Kidney epithelial cell (primary cell): ENCODE results near the gene ASCC3. TPM values are rescaled to one million over a fixed set of nuclear protein-coding genes. Genes with fewer than 3 reads are reported as not detected.
"Not testable (repeated sequence)": the region's sequence is repeated elsewhere in the genome, so short reads cannot be mapped to it uniquely, and the experiment has no call there.

ENCODE experiments used
- DNase-seq: peaks from one replicate; pipeline ENCODE4 v3.0.0-alpha.2; 2010; ENCODE audit warnings: low read depth
- H3K27me3 ChIP-seq: 2 replicates; pipeline ENCODE4 v1.6.0; 2011; ENCODE audit warnings: low read length; ENCODE audit not compliant: control insufficient read depth, insufficient read depth
- H3K36me3 ChIP-seq: 2 replicates; pipeline ENCODE4 v1.5.1; 2011; ENCODE audit warnings: low read length; ENCODE audit not compliant: control insufficient read depth, insufficient read depth
- H3K4me3 ChIP-seq: 2 replicates; pipeline ENCODE4 v1.5.1; 2011; ENCODE audit warnings: low read depth, mild to moderate bottlenecking, control low read depth, low read length
- CTCF ChIP-seq: IDR thresholded peaks from 2 replicates; pipeline ENCODE4 v1.5.1; 2011; ENCODE audit warnings: mild to moderate bottlenecking, moderate library complexity, low read length, control low read depth, inconsistent platforms; ENCODE audit not compliant: insufficient read depth, poor library complexity, severe bottlenecking
- total RNA-seq: library from RNA; depleted of rRNA; stranded (reverse); fragments of >200 nt; gene quantifications from 2 replicates; pipeline ENCODE4 v1.2.3, GENCODE V29; 2015

ASCC3 gene
- total RNA-seq, 1 donor from 2014 or later = 41.9 TPM

GRCh38 chr6:100662264-100662663 lies 218.9 kb downstream of the ASCC3 start:
- H3K4me3 ChIP-seq = no peak overlapping the region
- TF ChIP-seq CTCF = no peak
- no peaks in the 10 kb centered on the region for H3K27me3 ChIP-seq
- no peaks in the 10 kb centered on the region for H3K36me3 ChIP-seq
- no peak for DNase-seq

- DNase-seq = no peak
- no peak overlapping the region for H3K4me3 ChIP-seq
- H3K27me3 ChIP-seq = no peaks in the 10 kb centered on the region
- no peaks in the 10 kb centered on the region for H3K36me3 ChIP-seq
- TF ChIP-seq CTCF = no peak
Measured at GRCh38 chr6:100658486-100658885, 222.6 kb downstream of the ASCC3 start.

GRCh38 chr6:100657678-100658330 lies 223.3 kb downstream of the ASCC3 start:
- no peak overlapping the region for H3K4me3 ChIP-seq
- DNase-seq = no peak
- no peaks in the 10 kb centered on the region for H3K36me3 ChIP-seq
- no peaks in the 10 kb centered on the region for H3K27me3 ChIP-seq
- peak; percentile 41 for TF ChIP-seq CTCF

- not testable (repeated sequence) for H3K36me3 ChIP-seq, DNase-seq, H3K4me3 ChIP-seq, H3K27me3 ChIP-seq
Measured at GRCh38 chr6:100641147-100641546, 240.0 kb downstream of the ASCC3 start.

GRCh38 chr6:100633096-100633777 lies 247.9 kb downstream of the ASCC3 start:
- peak; percentile 85 for DNase-seq
- Histone ChIP-seq H3K27me3 (no peaks in the 10 kb centered on the region), H3K36me3 (no peaks in the 10 kb centered on the region), H3K4me3 (no peak overlapping the region)
- TF ChIP-seq CTCF = no peak

GRCh38 chr6:100630536-100630935 lies 250.6 kb downstream of the ASCC3 start:
- Histone ChIP-seq H3K4me3 (no peak overlapping the region), H3K36me3 (no peaks in the 10 kb centered on the region), H3K27me3 (no peaks in the 10 kb centered on the region)
- no peak for TF ChIP-seq CTCF
- no peak for DNase-seq
